SK-N-SH (cell line): ENCODE results near the gene ALG6.

ENCODE experiments used
- CTCF ChIP-seq: fragments of 200-600 bp; sonication (generic); IDR thresholded peaks from 2 replicates; pipeline ENCODE4 v1.6.1; 2017; ENCODE audit warnings: antibody characterized with exemption, mild to moderate bottlenecking, moderate library complexity
- YY1 ChIP-seq: IDR thresholded peaks from 2 replicates; pipeline ENCODE4 v1.4.0; 2012; ENCODE audit warnings: low read depth, mild to moderate bottlenecking

- TF ChIP-seq YY1 (no peak), CTCF (no peak)
Measured at GRCh38 chr1:63466759-63467158, 99.3 kb downstream of the ALG6 start.
